Measurements from ENCODE around the gene LZTS3.
"Not testable (repeated sequence)": the region's sequence is repeated elsewhere in the genome, so short reads cannot be mapped to it uniquely, and the experiment has no call there.

Gene LZTS3

DNA sequence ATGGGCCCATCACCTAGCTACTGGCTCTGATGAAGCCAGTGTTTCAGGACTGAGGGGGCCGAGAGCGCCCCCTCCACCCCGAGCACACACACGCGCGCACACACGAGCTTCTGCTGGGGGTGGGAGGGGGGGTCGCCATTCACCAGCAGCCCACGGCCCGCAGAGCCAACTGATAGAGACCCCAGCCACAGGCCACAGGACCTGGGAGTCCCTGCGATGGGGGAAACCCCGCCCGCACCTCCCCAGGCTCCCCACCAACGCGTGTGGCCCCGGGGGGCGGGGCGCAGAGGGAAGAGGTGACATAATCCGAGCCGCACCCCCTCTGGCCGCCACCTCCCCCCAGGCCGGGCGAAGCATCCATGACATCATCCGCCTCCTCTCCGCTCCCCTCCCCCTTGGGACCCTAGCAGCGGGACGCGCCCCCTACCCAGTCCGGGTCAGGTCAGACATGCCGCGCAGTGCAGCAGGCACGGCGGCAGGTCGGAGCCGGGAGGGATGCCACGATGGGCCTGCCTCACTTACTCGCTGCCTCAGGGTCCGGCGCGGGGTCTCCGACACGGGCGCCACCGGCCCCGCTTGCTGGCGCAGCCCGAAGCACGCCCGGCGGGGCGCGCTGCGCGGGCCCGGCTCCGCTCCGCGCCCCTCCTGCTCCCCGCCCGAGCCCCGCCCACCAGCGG lies at the start of gene LZTS3:
TSS of gene LZTS3 (minus strand) at position 617 of the 677 bp plus-strand sequence. CDS start 6,386 bp downstream, outside the sequence.
- TF ChIP-seq, protein P1, sequence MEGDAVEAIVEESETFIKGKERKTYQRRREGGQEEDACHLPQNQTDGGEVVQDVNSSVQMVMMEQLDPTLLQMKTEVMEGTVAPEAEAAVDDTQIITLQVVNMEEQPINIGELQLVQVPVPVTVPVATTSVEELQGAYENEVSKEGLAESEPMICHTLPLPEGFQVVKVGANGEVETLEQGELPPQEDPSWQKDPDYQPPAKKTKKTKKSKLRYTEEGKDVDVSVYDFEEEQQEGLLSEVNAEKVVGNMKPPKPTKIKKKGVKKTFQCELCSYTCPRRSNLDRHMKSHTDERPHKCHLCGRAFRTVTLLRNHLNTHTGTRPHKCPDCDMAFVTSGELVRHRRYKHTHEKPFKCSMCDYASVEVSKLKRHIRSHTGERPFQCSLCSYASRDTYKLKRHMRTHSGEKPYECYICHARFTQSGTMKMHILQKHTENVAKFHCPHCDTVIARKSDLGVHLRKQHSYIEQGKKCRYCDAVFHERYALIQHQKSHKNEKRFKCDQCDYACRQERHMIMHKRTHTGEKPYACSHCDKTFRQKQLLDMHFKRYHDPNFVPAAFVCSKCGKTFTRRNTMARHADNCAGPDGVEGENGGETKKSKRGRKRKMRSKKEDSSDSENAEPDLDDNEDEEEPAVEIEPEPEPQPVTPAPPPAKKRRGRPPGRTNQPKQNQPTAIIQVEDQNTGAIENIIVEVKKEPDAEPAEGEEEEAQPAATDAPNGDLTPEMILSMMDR (conservative IDR thresholded peaks at IDR 0.05; ENCODE audit: low read depth, low read length), result no peak
- peak; percentile 48 for DNase-seq (ENCODE audit: low read depth)

DNA sequence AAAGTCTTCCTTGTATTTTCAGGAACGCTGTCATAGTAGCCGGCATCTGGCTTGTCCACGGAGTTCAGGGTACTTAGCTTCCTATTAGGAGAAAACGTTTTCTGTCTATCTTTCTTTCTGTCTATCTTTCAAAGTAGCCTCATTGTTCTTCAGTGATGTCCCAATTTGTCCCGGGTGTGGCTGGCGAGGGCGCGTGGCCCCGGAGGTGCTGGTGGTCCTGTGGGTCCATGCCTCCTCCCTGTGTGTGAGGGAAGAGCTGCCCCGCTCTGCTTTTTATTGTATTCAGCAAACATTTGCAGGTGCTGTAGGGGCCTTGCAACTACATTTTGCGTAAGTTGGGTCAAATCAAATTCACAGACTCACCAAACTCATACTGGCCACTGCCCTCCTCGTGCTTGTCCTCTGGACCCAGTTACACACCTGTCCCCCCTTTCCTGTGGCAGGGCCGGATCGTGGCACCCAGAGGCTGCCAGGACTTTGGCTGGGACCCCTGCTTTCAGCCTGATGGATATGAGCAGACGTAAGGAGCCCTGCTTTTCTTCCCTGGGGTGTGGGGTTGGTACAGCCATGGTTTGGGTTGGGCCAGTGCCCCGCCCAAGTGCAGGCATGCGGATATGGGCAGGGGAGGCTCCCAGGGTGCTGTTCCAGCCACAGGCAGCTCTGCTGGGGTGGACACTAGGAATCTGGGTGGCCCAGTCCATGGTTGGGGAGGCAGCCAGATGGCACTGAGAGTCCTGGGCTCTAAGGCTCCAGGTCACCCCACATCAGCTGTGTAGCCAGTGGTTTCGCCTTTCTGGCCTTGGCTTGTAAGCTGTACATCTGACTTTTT lies 48.3 kb upstream of the LZTS3 start:
- no peak for DNase-seq (ENCODE audit: low read depth)
- H3K4me3 ChIP-seq (ENCODE audit: low read depth, low read length), result no peak overlapping the region
- TF ChIP-seq, protein P1 (conservative IDR thresholded peaks at IDR 0.05; ENCODE audit: low read depth, low read length), result no peak

More for the DNA sequence above, at the start of gene LZTS3:
- peak within 1 kb of the TSS; percentile 82 for H3K4me3 ChIP-seq (ENCODE audit: low read depth, low read length)

DNA sequence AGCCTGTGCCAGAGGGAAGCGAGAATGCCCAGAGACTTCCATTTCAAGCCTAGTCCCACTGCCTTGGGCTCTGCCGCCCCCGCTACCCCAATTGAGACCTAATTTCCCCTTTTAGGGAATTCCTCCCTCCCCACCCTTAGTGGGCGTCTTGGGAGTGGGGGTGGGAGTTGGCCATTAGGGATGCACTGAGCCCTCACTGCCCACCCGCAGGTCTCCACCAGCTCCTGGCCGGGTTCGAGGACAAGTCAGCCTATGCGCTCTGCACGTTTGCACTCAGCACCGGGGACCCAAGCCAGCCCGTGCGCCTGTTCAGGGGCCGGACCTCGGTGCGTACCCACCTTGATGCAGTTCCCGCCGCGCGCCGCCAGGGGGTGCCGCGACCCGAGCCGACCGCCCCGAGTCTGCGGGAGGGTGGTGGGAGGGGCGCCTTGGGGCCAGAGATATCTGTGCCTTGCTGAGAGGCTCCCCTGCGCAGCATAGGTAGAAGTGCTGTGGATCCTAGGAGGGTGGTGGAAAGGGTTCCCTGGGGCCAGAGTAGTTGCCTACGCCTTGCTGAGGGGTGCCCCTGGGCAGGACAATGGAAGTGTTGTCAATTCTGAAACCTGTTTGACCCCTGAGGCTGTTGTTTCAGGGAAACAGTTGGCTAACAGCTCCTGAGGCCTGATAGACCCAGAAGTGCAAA lies 45.1 kb upstream of the LZTS3 start:
- no peak overlapping the region for H3K4me3 ChIP-seq (ENCODE audit: low read depth, low read length)
- TF ChIP-seq, protein P1 (conservative IDR thresholded peaks at IDR 0.05; ENCODE audit: low read depth, low read length), result peak; percentile 70
- DNase-seq (ENCODE audit: low read depth), result peak; percentile 45

GRCh38 chr20:3215359-3215917 lies 42.1 kb upstream of the LZTS3 start:
- H3K4me3 ChIP-seq (ENCODE audit: low read depth, low read length); DNase-seq (ENCODE audit: low read depth): not testable (repeated sequence)

GRCh38 chr20:3213226-3213625 lies 39.9 kb upstream of the LZTS3 start:
- TF ChIP-seq, protein P1 (conservative IDR thresholded peaks at IDR 0.05; ENCODE audit: low read depth, low read length), result no peak

DNA sequence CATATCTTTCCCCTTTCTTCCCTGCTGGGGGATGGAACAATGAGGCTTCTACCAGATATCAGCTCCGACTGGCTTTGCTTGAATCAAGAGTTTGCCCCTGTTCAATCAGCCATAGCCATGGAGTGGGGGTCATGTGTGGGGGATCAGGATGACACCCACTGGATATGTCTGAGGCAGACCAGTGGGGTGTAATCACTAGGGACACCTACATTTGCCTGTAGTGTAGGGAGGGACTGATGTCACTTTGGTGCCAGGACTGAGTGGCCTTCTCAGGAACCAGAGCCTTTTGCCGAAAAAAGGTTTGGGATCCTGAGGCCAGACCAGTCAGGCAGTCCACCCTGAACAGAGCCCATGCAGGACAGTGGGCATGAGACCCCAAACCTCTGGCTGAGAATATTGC lies 37.0 kb upstream of the LZTS3 start:
- no peak for DNase-seq (ENCODE audit: low read depth)
- peak overlapping the region; percentile 92 for H3K4me3 ChIP-seq (ENCODE audit: low read depth, low read length)
- TF ChIP-seq, protein P1 (conservative IDR thresholded peaks at IDR 0.05; ENCODE audit: low read depth, low read length), result no peak

More at GRCh38 chr20:3213226-3213625, 39.9 kb upstream of the LZTS3 start:
- no peak for DNase-seq (ENCODE audit: low read depth)
- H3K4me3 ChIP-seq (ENCODE audit: low read depth, low read length), result no peak overlapping the region

DNA sequence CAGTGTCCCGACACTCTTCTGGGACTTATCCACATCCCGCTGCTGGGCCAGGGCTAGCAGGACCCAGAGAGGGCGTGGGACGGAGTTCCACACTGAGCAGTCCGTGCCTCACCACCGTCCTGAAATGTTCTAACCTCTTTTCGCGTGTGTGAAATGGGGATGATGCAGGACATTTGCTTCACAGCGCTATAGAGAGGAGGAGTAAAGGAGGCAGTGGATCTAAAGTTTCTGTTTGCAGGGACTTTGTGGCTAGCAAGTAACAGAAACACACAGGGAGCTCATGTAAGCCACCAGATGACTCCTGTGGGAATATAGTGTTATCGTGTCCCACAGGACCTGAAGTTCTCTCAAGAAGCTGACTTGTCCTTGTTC lies 36.6 kb upstream of the LZTS3 start:
- TF ChIP-seq, protein P1 (conservative IDR thresholded peaks at IDR 0.05; ENCODE audit: low read depth, low read length), result no peak
- peak; percentile 25 for DNase-seq (ENCODE audit: low read depth)

More for the DNA sequence above, 36.6 kb upstream of the LZTS3 start:
- H3K4me3 ChIP-seq (ENCODE audit: low read depth, low read length), result peak overlapping the region; percentile 92

Measured in choroid plexus epithelial cell (primary cell).